Endodermal cell (in vitro differentiated cells): Measurements from ENCODE around the gene IL36RN. TPM values are rescaled to one million over a fixed set of nuclear protein-coding genes. Genes with fewer than 3 reads are reported as not detected.
A peak's percentile ranks its signal among the peaks of the same experiment; 100 is the strongest.

Experiments used
- DNase-seq: peaks from one replicate; pipeline ENCODE4 v3.0.0-alpha.2; 2017
- H3K27ac ChIP-seq: 2 replicates; pipeline ENCODE4 v1.5.1; 2013; ENCODE audit warnings: mild to moderate bottlenecking, low read depth, low read length, moderate library complexity
- H3K27me3 ChIP-seq: 2 replicates; pipeline ENCODE4 v1.6.1; 2013; ENCODE audit warnings: mild to moderate bottlenecking, low read length, moderate library complexity; ENCODE audit not compliant: insufficient read depth, control insufficient read depth, poor library complexity, severe bottlenecking
- H3K36me3 ChIP-seq: 2 replicates; pipeline ENCODE4 v1.7.0; 2013; ENCODE audit warnings: mild to moderate bottlenecking, low read length, moderate library complexity; ENCODE audit not compliant: control insufficient read depth, insufficient read depth
- H3K4me1 ChIP-seq: one replicate; pipeline ENCODE4 v1.7.0; 2013; ENCODE audit warnings: low read length; ENCODE audit not compliant: control insufficient read depth, insufficient read depth
- H3K4me3 ChIP-seq: 2 replicates; pipeline ENCODE4 v1.5.1; 2013; ENCODE audit warnings: mild to moderate bottlenecking, low read length, moderate library complexity
- H3K9ac ChIP-seq: 2 replicates; pipeline ENCODE4 v1.6.1; 2013; ENCODE audit warnings: mild to moderate bottlenecking, low read length, moderate library complexity; ENCODE audit not compliant: poor library complexity, severe bottlenecking; ENCODE audit errors: extremely low read depth
- H3K9me3 ChIP-seq: 2 replicates; pipeline ENCODE4 v1.6.1; 2013; ENCODE audit warnings: mild to moderate bottlenecking, low read length, moderate library complexity; ENCODE audit not compliant: control insufficient read depth
- H3K27ac Mint-ChIP-seq: 2 replicates; pipeline ENCODE4 v1.8.0; 2020; ENCODE audit warnings: mixed read lengths
- H3K27me3 Mint-ChIP-seq: 2 replicates; pipeline ENCODE4 v1.8.0; 2021; ENCODE audit warnings: mild to moderate bottlenecking, mixed read lengths; ENCODE audit not compliant: insufficient read depth
- H3K36me3 Mint-ChIP-seq: 2 replicates; pipeline ENCODE4 v1.8.0; 2020; ENCODE audit warnings: low read depth, mixed read lengths
- H3K4me1 Mint-ChIP-seq: 2 replicates; pipeline ENCODE4 v1.8.0; 2020; ENCODE audit warnings: mixed read lengths
- H3K4me3 Mint-ChIP-seq: 2 replicates; pipeline ENCODE4 v1.8.0; 2020; ENCODE audit warnings: mild to moderate bottlenecking, moderate library complexity, mixed read lengths
- H3K9me3 Mint-ChIP-seq: 2 replicates; pipeline ENCODE4 v1.8.0; 2020; ENCODE audit warnings: mild to moderate bottlenecking, mixed read lengths
- WGBS, 2 experiments: methylation state at CpG; one replicate each; pipeline versions ENCODE4 v1.1.5 to v1.1.7; 2013; ENCODE audit warnings: missing lambda C conversion rate in 2 of 2, mixed read lengths in 1 of 2; ENCODE audit not compliant: insufficient coverage in 1 of 2, insufficient read length in 1 of 2; 5-methylcytosine and 5-hydroxymethylcytosine counted together
- total RNA-seq, 2 donors: library from RNA; stranded (reverse); fragmentation: NEBNext Ultra II Directional in 1 of 2; extraction: Animal tissue kit (Norgen Biotek cat#: 25700) in 1 of 2; gene quantifications; 2 replicates in 1 of 2; 3 replicates in 1 of 2; pipeline ENCODE4 v1.2.1, GENCODE V29; 2021
- TF ChIP-seq, protein P1 (sequence below): fragments of 200-600 bp; sonication (generic); conservative IDR thresholded peaks from 2 replicates; pipeline ENCODE4 v1.5.0; 2021; ENCODE audit warnings: antibody characterized with exemption, mild to moderate bottlenecking

IL36RN gene
- total RNA-seq, 2 donors from 2014 or later, result not detected

DNA sequence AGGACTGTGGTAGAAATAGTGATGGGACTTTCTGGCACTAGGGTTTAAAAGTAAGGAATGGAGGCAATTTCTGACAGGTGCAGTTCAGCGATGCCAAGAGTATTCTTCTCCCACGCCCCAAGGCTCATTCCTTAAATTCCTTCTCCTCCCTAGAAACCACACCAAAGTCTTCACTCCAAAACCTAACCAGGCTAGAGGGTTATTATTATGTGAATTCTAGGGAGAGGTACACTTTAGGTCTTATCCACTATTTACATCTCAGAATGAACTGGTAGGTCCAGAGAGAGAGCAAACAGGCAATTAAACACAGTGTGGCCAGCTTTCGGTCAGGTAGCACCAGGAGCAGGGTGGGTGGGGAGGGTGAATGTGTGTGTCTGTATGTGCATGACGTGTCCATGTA, 20.1 kb downstream of the IL36RN start:
- Histone ChIP-seq H3K4me1 (no peaks in the 10 kb centered on the region), H3K9me3 (no peaks in the 10 kb centered on the region), H3K4me3 (no peak overlapping the region), H3K27ac (no peak overlapping the region), H3K9ac (no peak overlapping the region), H3K27me3 (peaks cover 30% of the 10 kb centered on the region), H3K36me3 (no peaks in the 10 kb centered on the region)
- Mint-ChIP-seq H3K27me3 (peaks cover 33% of the 10 kb centered on the region), H3K27ac (no peak overlapping the region), H3K36me3 (no peaks in the 10 kb centered on the region), H3K4me1 (no peaks in the 10 kb centered on the region), H3K9me3 (no peaks in the 10 kb centered on the region), H3K4me3 (no peak overlapping the region)
- 83 to 87% methylated on average over 1 to 4 of the region's 4 CpGs for WGBS, 2 experiments
- DNase-seq, result no peak
- TF ChIP-seq, protein P1, sequence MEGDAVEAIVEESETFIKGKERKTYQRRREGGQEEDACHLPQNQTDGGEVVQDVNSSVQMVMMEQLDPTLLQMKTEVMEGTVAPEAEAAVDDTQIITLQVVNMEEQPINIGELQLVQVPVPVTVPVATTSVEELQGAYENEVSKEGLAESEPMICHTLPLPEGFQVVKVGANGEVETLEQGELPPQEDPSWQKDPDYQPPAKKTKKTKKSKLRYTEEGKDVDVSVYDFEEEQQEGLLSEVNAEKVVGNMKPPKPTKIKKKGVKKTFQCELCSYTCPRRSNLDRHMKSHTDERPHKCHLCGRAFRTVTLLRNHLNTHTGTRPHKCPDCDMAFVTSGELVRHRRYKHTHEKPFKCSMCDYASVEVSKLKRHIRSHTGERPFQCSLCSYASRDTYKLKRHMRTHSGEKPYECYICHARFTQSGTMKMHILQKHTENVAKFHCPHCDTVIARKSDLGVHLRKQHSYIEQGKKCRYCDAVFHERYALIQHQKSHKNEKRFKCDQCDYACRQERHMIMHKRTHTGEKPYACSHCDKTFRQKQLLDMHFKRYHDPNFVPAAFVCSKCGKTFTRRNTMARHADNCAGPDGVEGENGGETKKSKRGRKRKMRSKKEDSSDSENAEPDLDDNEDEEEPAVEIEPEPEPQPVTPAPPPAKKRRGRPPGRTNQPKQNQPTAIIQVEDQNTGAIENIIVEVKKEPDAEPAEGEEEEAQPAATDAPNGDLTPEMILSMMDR, result no peak

DNA sequence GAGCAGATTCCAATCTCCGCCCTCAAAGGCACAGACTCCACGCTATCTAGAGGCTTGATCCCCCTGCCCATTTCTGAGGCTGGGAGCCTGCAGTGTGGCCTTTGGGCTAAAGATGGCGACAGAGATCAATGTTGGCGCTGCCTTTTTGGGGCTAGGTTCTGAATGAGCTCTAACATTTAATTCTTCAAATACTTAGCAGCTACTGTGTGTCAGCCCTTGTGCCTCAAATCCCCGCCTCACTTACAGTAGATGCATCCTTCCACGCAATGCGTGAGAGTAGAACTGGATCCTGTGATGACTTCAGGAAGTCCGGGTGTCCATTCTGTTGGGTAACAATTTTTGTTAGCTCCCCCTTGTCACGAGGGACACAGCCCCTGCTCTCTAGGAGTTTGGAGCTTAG, 21.1 kb downstream of the IL36RN start:
- Histone ChIP-seq H3K4me3 (no peak overlapping the region), H3K36me3 (no peaks in the 10 kb centered on the region), H3K9me3 (no peaks in the 10 kb centered on the region), H3K27ac (no peak overlapping the region), H3K9ac (no peak overlapping the region), H3K27me3 (peaks cover 36% of the 10 kb centered on the region), H3K4me1 (no peaks in the 10 kb centered on the region)
- Mint-ChIP-seq H3K27me3 (peaks cover 36% of the 10 kb centered on the region), H3K9me3 (no peaks in the 10 kb centered on the region), H3K4me3 (no peak overlapping the region), H3K36me3 (no peaks in the 10 kb centered on the region), H3K27ac (no peak overlapping the region), H3K4me1 (no peaks in the 10 kb centered on the region)
- TF ChIP-seq, protein P1, result peak; percentile 88
- WGBS, 2 experiments, result 0 to 45% methylated on average over 2 to 9 of the region's 9 CpGs
- peak; percentile 91 for DNase-seq

DNA sequence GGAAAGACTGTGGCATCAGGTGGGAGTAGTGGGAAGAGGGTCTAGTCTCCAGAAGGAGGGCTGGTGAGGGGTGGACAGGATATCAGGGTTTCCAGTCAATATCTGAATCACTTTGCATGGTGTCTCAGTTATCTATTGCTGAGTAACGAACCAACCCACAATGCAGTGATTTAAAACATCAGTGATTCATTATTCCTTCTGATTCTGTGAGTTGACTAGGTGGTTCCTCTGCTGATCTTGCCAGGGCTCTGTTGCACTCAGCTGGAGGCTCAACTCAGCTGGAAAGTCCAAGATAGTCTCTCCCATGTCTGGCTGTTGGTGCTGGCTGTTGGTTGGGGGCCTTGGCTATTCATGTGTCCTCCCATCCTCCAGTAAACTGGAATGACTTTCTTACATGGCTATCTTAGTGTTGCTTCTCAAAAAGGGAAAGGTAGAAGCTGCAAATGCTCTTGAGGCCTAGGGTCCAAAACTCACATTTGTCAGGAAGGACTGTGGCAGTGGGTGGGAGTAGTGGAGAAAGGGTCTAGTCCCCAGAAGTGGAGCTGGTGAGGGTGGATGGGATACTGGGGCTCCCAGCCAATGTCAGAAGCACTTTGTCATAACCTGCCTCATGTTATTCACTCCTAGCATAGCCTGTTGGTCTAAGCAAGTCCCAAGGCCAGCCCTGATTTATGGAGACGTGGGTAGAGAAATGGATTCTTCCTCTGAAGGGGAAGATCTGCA, 22.7 kb downstream of the IL36RN start:
- no peak overlapping the region for H3K4me3 ChIP-seq
- no peaks in the 10 kb centered on the region for H3K4me1 ChIP-seq
- Mint-ChIP-seq H3K27ac (no peak overlapping the region), H3K36me3 (no peaks in the 10 kb centered on the region), H3K9me3 (no peaks in the 10 kb centered on the region), H3K4me1 (no peaks in the 10 kb centered on the region), H3K27me3 (peaks cover 37% of the 10 kb centered on the region), H3K4me3 (no peak overlapping the region)
- H3K36me3 ChIP-seq, result no peaks in the 10 kb centered on the region
- H3K27ac ChIP-seq, result no peak overlapping the region
- TF ChIP-seq, protein P1, result no peak
- H3K9me3 ChIP-seq, result no peaks in the 10 kb centered on the region
- WGBS, 2 experiments, result 80 to 93% methylated on average over 2 of the region's 2 CpGs
- no peak overlapping the region for H3K9ac ChIP-seq
- DNase-seq, result no peak
- H3K27me3 ChIP-seq, result peaks cover 44% of the 10 kb centered on the region
